Brain microvascular endothelial cell (primary cell): Measurements from ENCODE around the gene GDF2.

Source experiments
- DNase-seq: peaks from one replicate; pipeline ENCODE4 v3.0.0-alpha.2; 2020
- H3K27ac ChIP-seq: fragments of 250-450 bp; sonication (Bioruptor Pico); 2 replicates; pipeline ENCODE4 v1.5.1; 2020; ENCODE audit warnings: mild to moderate bottlenecking, moderate library complexity
- H3K27me3 ChIP-seq: fragments of 250-450 bp; sonication (Bioruptor Pico); replicated peaks from 2 replicates; pipeline ENCODE4 v1.5.1; 2020; ENCODE audit warnings: mild to moderate bottlenecking
- H3K36me3 ChIP-seq: fragments of 250-450 bp; sonication (Bioruptor Pico); replicated peaks from 2 replicates; pipeline ENCODE4 v1.5.1; 2020; ENCODE audit warnings: mild to moderate bottlenecking
- H3K4me3 ChIP-seq: 2 replicates; pipeline ENCODE4 v1.5.1; 2011; ENCODE audit warnings: low read depth, mild to moderate bottlenecking, control low read depth, low read length, moderate library complexity
- in situ Hi-C: cut with HindIII; loops from 2 replicates; pipeline ENCODE4 v1.10.0; 2017; ENCODE audit warnings: low sequenced_read_pairs, low pct_ligation_motif_present
- TF ChIP-seq, protein P1 (sequence below): IDR thresholded peaks from 2 replicates; pipeline ENCODE4 v1.5.1; 2011; ENCODE audit warnings: low read depth, mild to moderate bottlenecking, moderate library complexity, low read length, control low read depth, inconsistent platforms; ENCODE audit errors: missing control alignments

Gene GDF2

DNA sequence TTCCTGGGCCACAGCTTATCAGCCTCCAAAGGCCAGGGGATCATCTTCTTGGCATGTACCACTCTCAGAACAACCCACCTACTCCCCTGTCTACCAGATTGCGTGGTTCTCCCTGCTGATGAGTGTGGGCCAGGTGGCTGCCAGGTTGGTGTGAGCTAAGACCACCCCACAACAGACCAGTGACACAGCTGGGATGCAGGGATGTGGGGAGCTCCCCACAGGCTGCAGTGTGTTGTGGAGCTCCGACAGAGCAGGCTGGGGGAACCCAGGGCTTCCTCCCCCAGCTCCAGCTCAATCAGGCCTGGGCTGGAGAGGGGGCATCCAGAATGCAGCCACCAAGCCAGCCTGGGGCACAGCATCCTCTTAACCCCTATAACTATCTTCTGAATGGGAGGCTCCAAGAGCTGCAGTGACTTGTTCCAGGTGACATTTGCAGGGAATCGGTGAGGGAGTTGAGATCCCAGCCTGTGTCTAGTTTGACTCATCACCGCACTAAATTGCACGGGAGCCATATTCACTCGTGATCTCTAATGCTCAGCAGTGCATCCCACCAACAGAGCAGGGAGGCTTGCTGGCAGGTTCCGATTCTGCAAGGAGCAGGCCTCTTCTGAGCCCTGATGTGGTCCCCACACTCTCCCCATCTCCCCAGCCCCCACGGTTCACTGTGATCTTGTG, 596 bp upstream of the GDF2 start:
- TF ChIP-seq, protein P1, sequence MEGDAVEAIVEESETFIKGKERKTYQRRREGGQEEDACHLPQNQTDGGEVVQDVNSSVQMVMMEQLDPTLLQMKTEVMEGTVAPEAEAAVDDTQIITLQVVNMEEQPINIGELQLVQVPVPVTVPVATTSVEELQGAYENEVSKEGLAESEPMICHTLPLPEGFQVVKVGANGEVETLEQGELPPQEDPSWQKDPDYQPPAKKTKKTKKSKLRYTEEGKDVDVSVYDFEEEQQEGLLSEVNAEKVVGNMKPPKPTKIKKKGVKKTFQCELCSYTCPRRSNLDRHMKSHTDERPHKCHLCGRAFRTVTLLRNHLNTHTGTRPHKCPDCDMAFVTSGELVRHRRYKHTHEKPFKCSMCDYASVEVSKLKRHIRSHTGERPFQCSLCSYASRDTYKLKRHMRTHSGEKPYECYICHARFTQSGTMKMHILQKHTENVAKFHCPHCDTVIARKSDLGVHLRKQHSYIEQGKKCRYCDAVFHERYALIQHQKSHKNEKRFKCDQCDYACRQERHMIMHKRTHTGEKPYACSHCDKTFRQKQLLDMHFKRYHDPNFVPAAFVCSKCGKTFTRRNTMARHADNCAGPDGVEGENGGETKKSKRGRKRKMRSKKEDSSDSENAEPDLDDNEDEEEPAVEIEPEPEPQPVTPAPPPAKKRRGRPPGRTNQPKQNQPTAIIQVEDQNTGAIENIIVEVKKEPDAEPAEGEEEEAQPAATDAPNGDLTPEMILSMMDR: no peak
- Histone ChIP-seq H3K27me3 (no peaks in the 10 kb centered on the region), H3K36me3 (no peaks in the 10 kb centered on the region), H3K27ac (no peak overlapping the region), H3K4me3 (no peak overlapping the region)
- no peak for DNase-seq
- in situ Hi-C loops: loop anchor here (25.0 kb wide), 1 partner anchor 284 kb away; no protein-coding TSS in a partner anchor

DNA sequence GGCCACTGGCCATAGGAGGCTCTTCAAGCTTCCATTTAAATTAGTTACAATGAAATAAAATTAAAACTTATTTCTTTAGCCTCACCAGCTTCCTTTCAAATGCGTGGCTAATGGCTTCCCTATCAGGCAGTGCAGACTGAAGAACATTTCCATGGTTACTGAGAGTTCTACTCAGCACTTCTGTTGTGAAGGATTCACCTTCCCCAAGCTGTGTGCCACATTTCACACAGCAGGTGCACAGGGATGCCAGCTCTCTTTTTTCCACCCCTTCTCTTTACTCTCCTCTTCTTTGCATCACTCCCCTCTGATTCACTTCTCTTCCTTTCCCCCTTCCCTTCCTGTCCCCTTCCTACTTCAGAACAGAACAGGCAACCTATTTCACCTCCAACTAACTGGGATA, 833 bp downstream of the GDF2 start:
- H3K4me3 ChIP-seq: no peak overlapping the region
- TF ChIP-seq, protein P1: no peak
- H3K27me3 ChIP-seq: no peaks in the 10 kb centered on the region
- no peak overlapping the region for H3K27ac ChIP-seq
- no peaks in the 10 kb centered on the region for H3K36me3 ChIP-seq
- in situ Hi-C loops: loop anchor here (25.0 kb wide), 1 partner anchor 286 kb away; no protein-coding TSS in a partner anchor
- no peak for DNase-seq

DNA sequence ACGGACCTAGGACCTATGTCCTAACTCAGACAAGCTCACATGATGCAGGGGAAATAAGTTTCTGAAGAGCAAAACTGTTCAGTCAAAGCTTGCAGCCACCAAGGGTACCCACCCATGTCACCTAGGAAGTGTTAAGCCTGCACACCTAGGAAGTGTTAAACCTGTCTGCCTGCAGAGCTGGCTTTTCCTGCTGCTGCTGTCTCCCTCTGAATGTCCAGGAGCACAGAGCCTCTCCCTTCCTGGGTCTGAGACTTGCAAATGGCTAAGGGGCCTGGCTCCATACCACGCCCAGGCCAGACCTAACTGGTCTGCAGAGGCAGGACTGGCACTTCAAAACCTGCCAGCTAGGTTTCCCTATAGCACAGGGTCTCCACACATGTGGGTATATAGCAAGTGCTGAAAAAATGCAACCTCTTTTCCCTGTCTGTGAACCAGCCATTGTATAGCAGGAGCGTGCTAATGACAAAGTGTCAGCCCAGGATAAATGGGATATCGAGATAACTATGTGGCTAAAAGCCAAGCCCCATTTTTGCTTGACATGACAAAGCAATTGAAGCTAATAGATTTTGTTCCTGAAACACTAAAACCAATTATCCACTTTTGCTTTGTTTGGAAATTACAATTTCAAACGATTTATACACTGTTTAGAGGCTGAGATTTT, 1.5 kb downstream of the GDF2 start:
- H3K36me3 ChIP-seq: no peaks in the 10 kb centered on the region
- in situ Hi-C loops: loop anchor here (25.0 kb wide), 1 partner anchor 286 kb away; no protein-coding TSS in a partner anchor
- H3K27ac ChIP-seq: no peak overlapping the region
- H3K27me3 ChIP-seq: no peaks in the 10 kb centered on the region
- no peak for DNase-seq
- TF ChIP-seq, protein P1: no peak
- no peak overlapping the region for H3K4me3 ChIP-seq

DNA sequence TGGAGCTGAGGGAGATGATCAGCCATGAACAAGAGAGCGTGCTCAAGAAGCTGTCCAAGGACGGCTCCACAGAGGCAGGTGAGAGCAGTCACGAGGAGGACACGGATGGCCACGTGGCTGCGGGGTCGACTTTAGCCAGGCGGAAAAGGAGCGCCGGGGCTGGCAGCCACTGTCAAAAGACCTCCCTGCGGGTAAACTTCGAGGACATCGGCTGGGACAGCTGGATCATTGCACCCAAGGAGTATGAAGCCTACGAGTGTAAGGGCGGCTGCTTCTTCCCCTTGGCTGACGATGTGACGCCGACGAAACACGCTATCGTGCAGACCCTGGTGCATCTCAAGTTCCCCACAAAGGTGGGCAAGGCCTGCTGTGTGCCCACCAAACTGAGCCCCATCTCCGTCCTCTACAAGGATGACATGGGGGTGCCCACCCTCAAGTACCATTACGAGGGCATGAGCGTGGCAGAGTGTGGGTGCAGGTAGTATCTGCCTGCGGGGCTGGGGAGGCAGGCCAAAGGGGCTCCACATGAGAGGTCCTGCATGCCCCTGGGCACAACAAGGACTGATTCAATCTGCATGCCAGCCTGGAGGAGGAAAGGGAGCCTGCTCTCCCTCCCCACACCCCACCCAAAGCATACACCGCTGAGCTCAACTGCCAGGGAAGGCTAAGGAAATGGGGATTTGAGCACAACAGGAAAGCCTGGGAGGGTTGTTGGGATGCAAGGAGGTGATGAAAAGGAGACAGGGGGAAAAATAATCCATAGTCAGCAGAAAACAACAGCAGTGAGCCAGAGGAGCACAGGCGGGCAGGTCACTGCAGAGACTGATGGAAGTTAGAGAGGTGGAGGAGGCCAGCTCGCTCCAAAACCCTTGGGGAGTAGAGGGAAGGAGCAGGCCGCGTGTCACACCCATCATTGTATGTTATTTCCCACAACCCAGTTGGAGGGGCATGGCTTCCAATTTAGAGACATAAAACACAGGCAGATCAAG, 3.3 kb downstream of the GDF2 start:
- Histone ChIP-seq H3K27me3 (no peaks in the 10 kb centered on the region), H3K27ac (no peak overlapping the region), H3K4me3 (no peak overlapping the region), H3K36me3 (no peaks in the 10 kb centered on the region)
- TF ChIP-seq, protein P1: no peak
- DNase-seq: no peak
- in situ Hi-C loops: no loop called here

DNA sequence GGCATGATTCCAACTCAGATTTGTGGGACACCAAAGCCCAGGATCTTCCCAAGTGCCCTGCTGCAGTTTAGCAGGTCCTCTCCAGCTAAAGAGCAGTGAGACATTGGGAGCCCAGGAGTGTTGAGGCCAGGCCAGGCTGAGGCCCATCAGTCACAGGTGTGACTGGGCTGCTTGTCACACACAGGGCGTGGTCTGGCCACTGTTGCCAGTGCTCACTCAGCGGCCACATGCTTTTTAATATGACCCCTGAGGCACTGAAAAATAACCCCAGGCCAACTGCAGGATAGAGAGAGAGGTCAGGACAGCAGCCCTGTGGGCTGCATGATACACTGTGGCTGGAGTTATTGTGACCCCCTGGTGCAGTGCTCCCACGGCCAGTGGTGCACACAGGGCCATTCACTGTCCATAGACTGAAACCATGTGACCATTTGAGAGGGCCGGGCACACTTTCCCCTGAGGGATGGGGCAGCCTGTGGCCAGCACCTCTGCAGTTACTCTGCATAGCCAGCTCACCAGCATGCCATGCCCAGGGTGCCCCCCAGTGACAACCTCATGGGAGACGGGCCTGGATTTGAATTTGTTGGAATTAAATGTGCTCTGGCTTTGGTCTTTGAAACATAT, 4.2 kb downstream of the GDF2 start:
- in situ Hi-C loops: no loop called here
- no peak for DNase-seq
- Histone ChIP-seq H3K27ac (no peak overlapping the region), H3K36me3 (no peaks in the 10 kb centered on the region), H3K27me3 (no peaks in the 10 kb centered on the region), H3K4me3 (no peak overlapping the region)
- TF ChIP-seq, protein P1: no peak
